HG03139 (cell line): Measurements from ENCODE around the gene ARL5B.

Experiments used
- ATAC-seq: cut with Tn5 transposase; IDR thresholded peaks from one replicate; pipeline ENCODE4 v1.9.1; 2021; ENCODE audit not compliant: unreplicated experiment

The ARL5B gene

GRCh38 chr10:18699849-18700840, 40.9 kb downstream of the ARL5B start:
- ATAC-seq, result no peak

DNA sequence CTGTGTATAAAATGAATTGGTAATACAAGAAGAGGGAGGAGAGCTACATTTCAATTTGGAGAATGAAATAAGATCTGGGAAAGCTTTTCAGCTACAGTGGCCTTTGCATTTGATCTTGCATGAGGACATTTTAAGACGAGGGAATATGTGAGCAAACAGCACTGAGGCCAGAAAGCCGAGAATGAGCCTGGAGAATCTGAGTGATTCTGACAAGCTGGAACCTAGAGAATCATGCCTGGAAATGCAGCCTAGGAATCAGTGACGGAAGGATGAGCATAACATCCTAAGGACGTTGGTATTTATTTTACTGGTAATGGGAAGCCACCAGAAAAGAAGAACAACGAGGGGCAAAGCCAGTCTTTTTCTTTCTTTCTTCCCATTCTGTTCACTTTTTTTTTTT, 44.3 kb downstream of the ARL5B start:
- ATAC-seq, result no peak

GRCh38 chr10:18710201-18710653, 51.0 kb downstream of the ARL5B start:
- no peak for ATAC-seq

DNA sequence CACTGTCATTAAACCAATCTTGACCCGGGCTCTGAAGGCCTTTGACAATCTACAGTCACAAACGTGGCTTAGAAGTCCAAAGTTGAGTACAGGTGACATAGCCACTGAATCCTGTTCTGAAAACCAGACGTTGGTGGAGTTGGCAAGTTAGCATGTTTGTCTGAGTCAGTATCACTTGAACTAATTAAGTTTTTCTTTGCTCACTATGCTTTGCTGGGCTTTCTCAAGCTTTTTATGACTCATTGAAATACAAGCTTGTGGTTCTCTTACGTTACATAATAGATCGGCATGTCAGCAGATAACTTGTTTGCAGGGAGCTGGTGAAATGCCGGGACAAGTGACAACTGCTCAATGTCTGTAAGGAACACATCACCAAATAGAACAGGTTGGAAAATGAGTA, 53.8 kb downstream of the ARL5B start:
- no peak for ATAC-seq

GRCh38 chr10:18718991-18719390, 59.8 kb downstream of the ARL5B start:
- ATAC-seq, result no peak

GRCh38 chr10:18719811-18720210, 60.6 kb downstream of the ARL5B start:
- ATAC-seq, result no peak

GRCh38 chr10:18721067-18721466, 61.8 kb downstream of the ARL5B start:
- ATAC-seq, result no peak

DNA sequence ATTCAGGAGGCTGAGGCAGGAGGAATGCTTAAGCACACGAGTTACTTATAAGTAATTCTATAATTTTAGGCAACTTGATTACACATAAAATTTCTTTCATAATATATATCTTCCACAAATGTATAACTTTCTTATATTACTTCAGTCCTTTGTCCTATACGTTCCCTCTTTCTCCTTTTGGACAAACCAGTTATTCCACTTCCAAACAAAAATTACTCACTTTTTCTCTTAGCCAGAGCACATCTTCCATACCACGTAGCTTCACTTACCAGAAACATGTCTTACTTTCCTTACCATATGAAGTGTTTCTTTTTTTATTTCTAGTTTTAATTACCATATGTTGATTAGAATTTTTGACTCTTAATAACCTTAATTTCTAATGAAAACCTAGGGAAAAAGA, 64.6 kb downstream of the ARL5B start:
- no peak for ATAC-seq
